Measurements from ENCODE around the gene FOXJ2.

GRCh38 chr12:8096281-8096915 is 63.9 kb downstream of the FOXJ2 start:
- TF ChIP-seq POLR2A (IDR thresholded peaks at IDR 0.05) (no peak), POLR2AphosphoS5 (IDR thresholded peaks at IDR 0.05; ENCODE audit: insufficient read depth in 1 of 2, low read depth in 1 of 2) (no peak)
- TF ChIP-seq, protein P1, sequence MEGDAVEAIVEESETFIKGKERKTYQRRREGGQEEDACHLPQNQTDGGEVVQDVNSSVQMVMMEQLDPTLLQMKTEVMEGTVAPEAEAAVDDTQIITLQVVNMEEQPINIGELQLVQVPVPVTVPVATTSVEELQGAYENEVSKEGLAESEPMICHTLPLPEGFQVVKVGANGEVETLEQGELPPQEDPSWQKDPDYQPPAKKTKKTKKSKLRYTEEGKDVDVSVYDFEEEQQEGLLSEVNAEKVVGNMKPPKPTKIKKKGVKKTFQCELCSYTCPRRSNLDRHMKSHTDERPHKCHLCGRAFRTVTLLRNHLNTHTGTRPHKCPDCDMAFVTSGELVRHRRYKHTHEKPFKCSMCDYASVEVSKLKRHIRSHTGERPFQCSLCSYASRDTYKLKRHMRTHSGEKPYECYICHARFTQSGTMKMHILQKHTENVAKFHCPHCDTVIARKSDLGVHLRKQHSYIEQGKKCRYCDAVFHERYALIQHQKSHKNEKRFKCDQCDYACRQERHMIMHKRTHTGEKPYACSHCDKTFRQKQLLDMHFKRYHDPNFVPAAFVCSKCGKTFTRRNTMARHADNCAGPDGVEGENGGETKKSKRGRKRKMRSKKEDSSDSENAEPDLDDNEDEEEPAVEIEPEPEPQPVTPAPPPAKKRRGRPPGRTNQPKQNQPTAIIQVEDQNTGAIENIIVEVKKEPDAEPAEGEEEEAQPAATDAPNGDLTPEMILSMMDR (IDR thresholded peaks at IDR 0.05): no peak
